ENCODE results near the gene TCF7. TPM values are rescaled to one million over a fixed set of nuclear protein-coding genes. Genes with fewer than 3 reads are reported as not detected.

Gene TCF7
- total and polyA plus RNA-seq, 12 donors: 2.8 to 9.6 (median 6.3) TPM

- Histone ChIP-seq H3K27ac (no peak overlapping the region), H3K27me3 (no peaks in the 10 kb centered on the region), H3K4me3 (no peak overlapping the region), H3K4me1 (replicated peaks in 1 of 2) (no peaks in the 10 kb centered on the region), H3K9me3 (replicated peaks in 1 of 3) (no peaks in the 10 kb centered on the region), H3K36me3 (replicated peaks in 1 of 2) (no peaks in the 10 kb centered on the region)
- DNase-seq: no peak
- WGBS, 4 donors: 75 to 94% (median 79%) methylated on average over 6 of the region's 6 CpGs
- intact Hi-C loops (cut with DNase I): no loop called here
- TF ChIP-seq POLR2A (IDR thresholded peaks at IDR 0.05): no peak
- no peak for TF ChIP-seq CTCF (IDR thresholded peaks at IDR 0.05)
These were observed 22.8 kb upstream of the TCF7 start for GRCh38 chr5:134091626-134092121.

- no peak for DNase-seq
- WGBS, 4 donors: 60 to 100% (median 94%) methylated on average over 1 of the region's 1 CpG
- H3K27me3 ChIP-seq: no peaks in the 10 kb centered on the region
These were observed 21.6 kb upstream of the TCF7 start for GRCh38 chr5:134092875-134093274.

DNA sequence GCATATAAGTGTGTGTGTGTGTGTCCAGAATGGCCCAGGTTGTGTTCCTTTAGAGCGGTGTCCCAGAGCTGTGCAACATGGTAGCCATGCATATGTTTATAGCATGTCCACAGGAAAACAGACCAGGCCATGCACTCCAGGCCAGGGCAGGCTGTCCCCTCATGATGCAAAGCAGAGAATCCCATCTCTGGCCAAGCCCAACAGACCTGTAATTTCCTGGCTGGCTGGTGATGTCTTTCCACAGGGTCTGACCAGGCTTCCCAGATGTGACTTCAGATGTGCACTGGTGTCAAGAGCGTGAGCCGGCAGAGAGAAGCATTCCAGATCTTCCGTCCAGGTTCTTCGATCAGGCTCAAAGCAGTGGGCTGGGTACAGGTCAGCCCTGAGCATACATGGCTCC is 21.1 kb upstream of the TCF7 start:
- TF ChIP-seq CTCF (IDR thresholded peaks at IDR 0.05) (no peak), POLR2A (IDR thresholded peaks at IDR 0.05) (no peak)
- intact Hi-C loops (cut with DNase I): no loop called here
- Histone ChIP-seq H3K27me3 (no peaks in the 10 kb centered on the region), H3K27ac (no peak overlapping the region), H3K36me3 (replicated peaks in 1 of 2) (no peaks in the 10 kb centered on the region), H3K4me3 (no peak overlapping the region), H3K9me3 (replicated peaks in 1 of 3) (no peaks in the 10 kb centered on the region), H3K4me1 (replicated peaks in 1 of 2) (no peaks in the 10 kb centered on the region)
- 94 to 100% (median 96%) methylated on average over 1 to 5 of the region's 5 CpGs for WGBS, 4 donors
- no peak for DNase-seq

More at GRCh38 chr5:134092875-134093274, 21.6 kb upstream of the TCF7 start:
- Histone ChIP-seq H3K27ac (no peak overlapping the region), H3K9me3 (replicated peaks in 1 of 3) (no peaks in the 10 kb centered on the region), H3K4me1 (replicated peaks in 1 of 2) (no peaks in the 10 kb centered on the region), H3K4me3 (no peak overlapping the region), H3K36me3 (replicated peaks in 1 of 2) (no peaks in the 10 kb centered on the region)
- no peak for TF ChIP-seq CTCF (IDR thresholded peaks at IDR 0.05)
- no peak for TF ChIP-seq POLR2A (IDR thresholded peaks at IDR 0.05)
- intact Hi-C loops (cut with DNase I): no loop called here

- no peak for TF ChIP-seq POLR2A (IDR thresholded peaks at IDR 0.05)
- TF ChIP-seq CTCF (IDR thresholded peaks at IDR 0.05): no peak
- no peak overlapping the region for H3K4me3 ChIP-seq
- H3K27me3 ChIP-seq: no peaks in the 10 kb centered on the region
- H3K4me1 ChIP-seq (replicated peaks in 1 of 2): no peaks in the 10 kb centered on the region
- H3K36me3 ChIP-seq (replicated peaks in 1 of 2): no peaks in the 10 kb centered on the region
- H3K9me3 ChIP-seq (replicated peaks in 1 of 3): no peaks in the 10 kb centered on the region
- WGBS, 4 donors: 81 to 91% (median 86%) methylated on average over 3 of the region's 3 CpGs
- H3K27ac ChIP-seq: no peak overlapping the region
- DNase-seq: no peak
- intact Hi-C loops (cut with DNase I): no loop called here
These were observed 19.2 kb upstream of the TCF7 start for GRCh38 chr5:134095293-134095692.
